GM19193 (cell line): ENCODE data around the gene MCF2L.

Source experiments
- POLR2A ChIP-seq: IDR thresholded peaks from 4 replicates; pipeline ENCODE4 v1.6.1; 2011; ENCODE audit not compliant: insufficient read depth, insufficient read length; ENCODE audit errors: extremely low read depth

The MCF2L gene

DNA sequence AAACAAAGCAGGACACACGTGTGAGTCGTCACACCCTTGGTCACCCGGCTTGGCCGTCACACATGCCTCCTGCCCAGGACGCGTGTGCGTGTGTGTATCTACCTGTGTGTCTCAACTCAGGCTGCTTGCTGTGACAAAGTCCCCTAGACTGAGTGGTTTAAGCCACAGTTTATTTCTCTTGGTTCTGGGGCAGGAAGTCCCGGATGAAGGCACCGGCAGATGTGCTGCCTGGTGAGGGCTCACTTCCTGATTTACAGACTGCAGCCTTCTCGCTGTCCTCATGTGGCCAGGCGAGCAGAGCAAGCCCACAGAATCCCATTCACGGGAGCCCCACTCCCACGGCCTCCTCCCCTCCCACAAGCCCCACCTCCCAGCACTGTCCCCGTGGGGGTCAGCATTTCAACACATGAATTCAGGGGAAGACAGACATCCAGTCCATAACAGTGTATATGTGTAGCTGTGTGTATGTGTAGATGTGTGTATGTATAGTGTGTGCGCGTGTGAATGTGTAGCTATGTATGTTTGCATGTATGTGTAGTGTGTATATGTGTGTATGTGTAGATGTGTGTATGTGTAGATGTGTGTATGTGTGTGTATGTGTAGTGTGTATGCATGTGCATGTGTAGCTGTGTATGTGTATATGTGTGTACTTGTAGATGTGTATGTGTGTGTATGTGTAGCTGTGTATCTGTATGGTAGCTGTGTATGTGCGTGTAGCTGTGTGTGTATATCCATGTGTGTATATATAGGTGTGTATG is 51.5 kb downstream of the MCF2L start:
- TF ChIP-seq POLR2A: no peak

DNA sequence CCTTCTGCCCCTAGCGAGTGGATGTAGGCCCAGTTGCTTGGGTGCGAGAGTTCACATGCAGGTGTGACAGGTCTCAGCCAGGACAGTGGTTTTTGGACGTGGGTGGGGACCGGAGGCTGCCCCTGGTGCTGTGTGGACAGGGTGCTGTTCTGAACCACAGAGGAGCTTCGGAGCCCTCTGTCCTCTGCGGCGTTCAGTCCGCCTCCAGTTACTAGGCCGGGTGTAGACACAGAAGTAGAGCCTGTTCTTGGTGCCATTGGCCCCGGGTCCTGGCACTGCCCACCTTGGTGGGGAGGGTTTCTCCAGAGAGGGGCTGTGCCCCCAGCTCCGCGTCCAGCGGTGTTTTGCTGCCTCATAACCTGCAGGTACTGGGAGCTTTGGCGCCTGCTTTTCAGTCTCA is 52.4 kb downstream of the MCF2L start:
- no peak for TF ChIP-seq POLR2A

DNA sequence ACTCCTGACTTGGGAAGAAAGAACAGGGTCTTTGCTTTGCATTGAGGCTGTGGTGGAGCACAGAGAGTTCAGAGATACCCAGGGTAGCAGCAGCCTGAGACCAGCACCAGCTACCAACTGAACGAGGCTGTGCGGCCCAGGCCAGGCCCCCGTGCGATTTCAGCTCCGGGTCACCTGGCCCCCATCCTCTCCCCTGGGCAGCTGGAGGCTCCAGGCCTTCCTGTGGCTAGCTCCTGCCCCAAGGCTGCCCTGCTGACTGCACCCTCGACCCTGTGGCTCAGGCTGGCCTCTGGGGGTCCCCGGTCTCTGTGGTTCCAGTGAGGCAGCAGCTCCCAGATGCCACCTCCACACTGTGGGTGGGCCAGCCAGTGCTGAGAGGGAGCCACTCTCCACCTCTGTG is 52.8 kb downstream of the MCF2L start:
- no peak for TF ChIP-seq POLR2A

DNA sequence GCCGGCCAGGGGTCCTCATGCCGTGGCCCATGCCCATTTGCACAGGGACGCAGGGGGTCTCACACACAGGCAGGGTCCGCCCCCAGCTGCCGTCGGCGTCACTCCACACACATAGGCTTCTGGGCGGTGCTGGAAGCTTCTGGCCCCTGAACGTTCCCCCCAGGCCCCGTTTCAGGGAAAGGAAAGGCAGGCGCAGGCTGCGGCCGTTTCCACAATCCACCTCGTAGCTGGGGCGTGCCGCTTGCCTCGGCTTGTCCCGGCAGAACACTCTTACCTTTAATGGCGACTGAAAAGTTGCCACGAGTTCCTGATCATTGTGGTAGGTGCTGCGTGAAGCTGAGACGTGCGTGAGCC is 53.4 kb downstream of the MCF2L start:
- no peak for TF ChIP-seq POLR2A

DNA sequence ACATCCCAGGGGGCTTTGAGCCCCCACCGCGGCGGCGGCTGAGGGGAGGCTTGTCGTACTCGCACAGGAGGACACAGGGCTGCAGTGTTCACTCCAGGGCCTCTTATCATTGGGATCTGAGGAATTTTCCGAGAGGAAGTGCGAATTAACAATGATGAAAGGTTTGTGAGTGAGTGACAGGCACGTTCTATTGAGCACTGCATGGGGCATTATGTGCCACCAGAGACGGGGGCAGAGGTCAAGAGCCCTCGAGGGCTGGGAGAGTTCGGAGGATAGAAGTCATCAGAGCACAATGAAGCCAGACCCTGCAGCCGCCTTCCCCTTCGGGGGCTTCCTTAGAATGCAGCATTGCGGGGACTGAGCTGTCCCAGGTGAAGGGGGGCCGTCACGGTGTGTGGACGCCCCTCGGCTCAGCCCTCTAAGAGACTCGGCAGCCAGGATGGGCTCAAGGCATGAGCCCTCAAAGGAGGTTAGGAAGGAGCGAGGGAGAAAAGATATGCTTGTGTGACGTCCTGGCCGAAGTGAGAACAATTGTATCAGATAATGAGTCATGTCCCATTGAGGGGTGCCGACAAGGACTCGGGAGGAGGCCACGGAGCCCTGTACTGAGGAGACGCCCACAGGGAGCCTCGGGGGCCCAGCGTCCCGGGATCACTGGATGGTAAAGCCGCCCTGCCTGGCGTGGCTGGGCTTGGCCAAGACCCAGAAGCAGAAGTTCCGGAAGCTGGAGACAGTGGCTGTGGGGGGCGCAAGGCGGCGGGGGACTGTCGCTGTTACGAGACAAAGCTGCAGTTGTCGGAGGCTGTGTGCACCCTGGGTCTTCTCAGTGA is 53.9 kb downstream of the MCF2L start:
- no peak for TF ChIP-seq POLR2A

DNA sequence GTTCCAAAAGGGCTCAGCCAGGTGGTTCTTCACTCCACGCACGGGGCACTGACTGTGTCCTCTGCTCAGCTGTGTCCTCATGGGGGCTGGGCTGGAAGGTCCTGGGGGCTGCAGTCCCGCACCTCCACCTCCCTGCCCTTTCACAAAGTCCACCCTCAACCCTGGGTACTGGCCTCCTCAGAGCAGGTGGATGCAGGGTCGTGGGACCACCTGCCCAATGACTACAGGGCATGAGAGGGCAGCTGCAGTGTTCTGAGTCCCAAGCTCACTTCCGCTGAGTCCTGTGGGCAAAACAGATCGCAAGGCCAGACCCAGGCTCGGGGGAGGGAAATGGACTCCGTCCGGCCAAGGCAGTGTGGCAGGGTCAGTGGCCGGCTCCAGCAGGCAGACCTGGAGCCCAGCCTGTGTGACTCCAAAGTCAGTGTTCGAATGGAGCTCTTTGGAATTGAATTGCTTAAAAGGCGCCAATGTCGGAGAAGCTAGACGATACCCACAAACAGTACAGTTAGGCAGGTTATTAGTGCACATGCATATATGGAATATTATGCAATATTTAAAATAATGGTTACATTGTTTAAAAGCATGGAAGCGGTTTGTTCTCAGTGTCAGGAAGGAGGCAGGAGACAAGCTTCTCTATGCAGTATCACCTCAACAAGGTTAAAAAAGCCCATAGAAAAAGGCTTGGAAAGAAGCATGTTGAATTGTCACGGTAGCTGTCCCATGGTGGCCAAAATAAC is 54.8 kb downstream of the MCF2L start:
- no peak for TF ChIP-seq POLR2A

DNA sequence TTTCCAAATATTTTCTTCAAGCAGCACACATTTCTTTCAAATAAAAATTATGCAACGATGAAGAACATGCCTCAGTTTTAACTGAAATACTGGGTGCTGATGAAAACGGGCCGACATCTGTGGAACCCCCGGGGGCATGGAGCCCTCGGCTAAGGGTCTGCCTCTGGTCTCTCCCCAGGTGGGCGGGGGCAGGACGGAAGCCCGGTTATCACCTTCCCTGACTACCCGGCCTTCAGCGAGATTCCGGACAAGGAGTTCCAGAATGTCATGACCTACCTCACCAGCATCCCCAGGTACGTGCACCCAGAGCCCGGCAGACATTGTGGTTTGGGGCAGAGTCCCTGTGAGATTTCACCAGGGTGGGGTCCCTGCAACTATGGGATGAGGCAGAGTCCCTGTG is 55.5 kb downstream of the MCF2L start:
- no peak for TF ChIP-seq POLR2A

DNA sequence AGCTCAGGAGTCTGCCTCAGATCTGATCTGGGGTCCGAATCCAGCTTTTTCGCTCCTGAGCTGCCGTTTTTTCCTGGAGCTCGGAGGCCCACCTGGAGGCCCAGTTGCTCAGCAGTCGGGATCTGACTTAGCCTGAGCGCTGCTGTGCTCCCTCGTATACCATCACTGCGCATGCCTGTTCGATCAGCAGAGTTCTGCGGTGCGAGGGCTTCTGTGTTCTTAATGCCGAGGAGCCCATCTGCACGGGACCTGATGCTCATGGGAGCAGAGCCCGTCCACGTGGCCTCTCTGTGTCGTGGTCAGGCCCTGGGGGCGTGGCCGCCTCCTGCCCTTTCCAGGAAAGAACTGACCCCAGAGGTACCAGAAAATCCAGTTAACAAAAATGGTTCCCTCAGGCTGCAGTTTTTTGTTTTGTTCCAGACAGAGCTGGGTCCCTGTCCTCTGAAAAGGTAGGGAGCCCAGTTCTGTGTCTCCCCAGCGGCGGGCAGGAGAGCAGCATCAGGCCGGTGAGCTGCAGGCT is 57.4 kb downstream of the MCF2L start:
- no peak for TF ChIP-seq POLR2A

DNA sequence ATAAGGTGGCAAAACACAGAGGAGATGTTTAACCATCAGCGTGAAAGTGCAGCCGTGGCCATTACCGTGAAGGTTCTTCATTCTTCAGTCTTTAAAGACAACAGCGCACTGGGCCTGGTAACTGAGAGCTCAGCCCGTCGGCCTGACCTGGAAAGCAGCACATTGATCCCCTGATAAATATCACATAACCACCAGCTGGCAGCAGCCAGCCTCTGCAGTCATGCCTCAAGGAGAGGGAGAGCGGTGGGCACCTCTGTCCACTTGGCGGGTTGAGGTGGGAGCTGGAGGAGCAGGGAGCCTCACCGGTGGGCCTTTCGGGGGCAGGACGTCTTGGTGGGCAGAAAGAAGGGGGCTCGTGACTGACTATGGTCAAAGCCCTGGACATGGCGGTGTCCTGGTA is 58.1 kb downstream of the MCF2L start:
- no peak for TF ChIP-seq POLR2A

DNA sequence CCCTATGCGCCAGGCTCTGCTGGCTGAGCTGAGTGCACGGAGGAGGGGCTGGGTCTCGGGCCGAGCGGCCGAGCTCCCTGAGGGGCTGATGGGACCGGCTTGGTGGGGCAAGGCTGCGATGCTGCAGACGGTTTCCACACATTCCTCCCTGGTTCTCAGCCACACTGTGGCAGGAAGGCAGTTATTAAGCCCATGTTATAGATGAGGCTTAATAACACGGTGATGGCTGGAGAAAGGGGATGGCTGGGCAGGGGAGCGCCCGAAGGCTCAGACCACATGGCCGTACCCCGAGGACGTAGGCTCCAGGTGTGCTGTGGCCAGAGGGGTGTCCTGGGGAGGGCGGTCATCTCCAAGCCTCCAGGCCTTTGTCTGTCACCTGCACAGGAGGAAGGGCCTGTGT is 58.6 kb downstream of the MCF2L start:
- no peak for TF ChIP-seq POLR2A

DNA sequence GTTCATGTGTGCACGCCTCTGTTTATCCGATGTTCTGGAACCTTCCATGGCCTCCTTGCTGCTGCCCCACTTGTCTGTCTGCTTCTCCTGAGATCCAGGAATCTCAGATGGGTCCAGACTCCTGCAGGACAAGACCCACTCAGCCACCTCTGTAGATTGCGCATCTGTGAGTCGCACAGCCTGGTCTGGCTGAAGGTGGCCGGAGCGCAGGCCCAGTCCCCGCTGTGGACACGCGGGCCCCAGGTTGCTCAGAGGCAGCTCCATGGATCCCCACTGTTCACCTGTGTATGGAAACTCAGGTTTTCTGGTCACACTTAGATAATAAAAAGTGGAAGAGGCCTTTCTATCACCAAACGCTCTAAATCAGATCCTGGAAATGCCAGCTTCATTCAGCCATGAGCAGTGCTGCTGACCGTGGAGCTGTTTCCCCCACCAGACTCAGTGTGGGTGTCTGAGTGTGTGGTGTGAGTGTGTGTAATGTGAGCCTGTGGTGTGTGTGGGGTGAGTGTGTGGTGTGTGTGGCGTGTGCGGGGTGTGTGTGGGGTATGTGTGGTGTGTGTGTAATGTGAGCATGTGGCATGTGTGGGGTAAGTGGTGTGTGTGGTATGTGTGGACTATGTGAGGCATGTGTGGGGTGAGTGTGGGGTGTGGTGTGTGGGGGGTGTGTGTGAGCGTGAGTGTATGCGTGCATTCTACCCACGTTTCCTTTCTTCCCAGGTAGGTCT is 59.5 kb downstream of the MCF2L start:
- no peak for TF ChIP-seq POLR2A

DNA sequence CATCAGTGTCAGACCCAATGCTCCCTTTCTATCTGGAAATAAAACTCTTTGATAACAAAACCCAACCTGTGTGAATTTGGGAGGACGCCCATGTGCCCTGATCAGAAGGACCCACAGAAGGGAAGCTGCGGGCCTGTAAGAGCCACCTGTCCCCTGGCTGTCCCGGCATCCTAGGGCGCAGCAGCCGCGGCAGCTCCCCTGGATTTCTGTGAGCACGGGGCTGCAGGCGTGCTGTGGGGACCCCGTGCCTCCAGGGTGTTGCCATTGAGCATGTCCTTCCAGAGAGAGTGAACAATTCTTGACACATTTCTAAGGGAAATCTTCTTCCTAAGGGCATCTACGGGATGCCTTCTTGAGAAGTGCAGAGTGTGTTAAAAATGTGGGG is 60.0 kb downstream of the MCF2L start:
- no peak for TF ChIP-seq POLR2A

DNA sequence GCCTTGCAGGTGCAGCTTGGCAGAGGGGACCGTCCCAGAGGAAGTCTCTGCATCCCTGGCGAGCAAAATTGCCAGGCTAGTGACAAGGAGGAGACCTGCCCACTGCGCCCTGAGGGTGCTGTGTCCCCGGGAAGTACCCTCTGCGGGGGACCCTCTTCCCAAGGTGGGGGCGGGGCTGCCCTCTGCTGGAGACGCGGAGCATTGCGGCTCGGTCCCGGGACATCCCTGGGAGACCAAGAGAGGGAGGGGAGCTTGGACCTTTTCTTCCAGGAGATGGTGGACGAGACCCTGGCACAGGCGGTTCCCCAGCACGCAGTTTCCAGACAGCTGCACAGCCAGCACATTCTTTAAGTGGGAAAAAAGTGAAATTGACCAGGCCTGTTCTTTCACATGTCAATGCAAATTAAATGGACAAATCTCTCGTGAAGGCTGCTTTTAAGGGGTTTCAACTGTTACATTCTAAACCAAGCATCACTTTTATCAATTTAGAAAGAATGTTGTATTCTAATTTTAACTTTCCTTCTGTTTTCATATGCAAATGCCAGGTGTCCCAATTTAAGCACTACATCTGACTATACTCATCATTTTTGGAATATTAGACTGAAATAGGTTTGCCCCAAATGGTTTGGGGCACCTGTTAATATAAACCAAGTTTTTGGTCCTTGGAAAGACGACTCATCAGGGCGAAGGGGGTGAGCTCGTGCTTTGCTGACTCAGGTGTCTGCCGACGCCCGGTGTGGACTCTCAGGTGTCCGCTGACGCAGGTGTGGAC is 60.7 kb downstream of the MCF2L start:
- no peak for TF ChIP-seq POLR2A

DNA sequence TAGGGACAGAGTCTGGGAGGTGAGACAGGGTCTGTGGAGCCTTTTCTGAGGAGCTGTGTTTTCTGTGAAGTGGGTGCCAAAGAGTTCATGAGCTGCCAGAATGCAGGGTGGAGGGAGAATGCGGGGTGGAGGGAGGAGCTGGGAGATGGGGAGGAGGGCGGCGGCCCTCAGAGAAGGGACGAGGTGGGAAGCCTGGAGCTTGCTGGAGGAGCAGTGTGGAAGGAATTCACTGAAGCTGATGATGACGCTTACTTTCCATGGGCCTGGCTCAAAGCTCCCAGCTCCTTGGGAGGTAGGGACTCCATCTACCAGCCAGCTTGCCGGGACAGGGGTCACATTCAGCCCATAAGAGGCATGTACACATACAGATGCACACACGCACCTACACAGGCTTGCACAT is 62.5 kb downstream of the MCF2L start:
- no peak for TF ChIP-seq POLR2A
